LHCN-M2 (cell line): ENCODE results near the gene SPRYD7. TPM values are rescaled to one million over a fixed set of nuclear protein-coding genes. Genes with fewer than 3 reads are reported as not detected.
"Not testable (repeated sequence)": the region's sequence is repeated elsewhere in the genome, so short reads cannot be mapped to it uniquely, and the experiment has no call there.

Experiments
- DNase-seq: peaks from one replicate; pipeline ENCODE4 v3.0.0-alpha.2; 2012; ENCODE audit warnings: low read depth
- total RNA-seq: library from RNA; depleted of rRNA; stranded (reverse); fragments of >200 nt; gene quantifications from 2 replicates; pipeline ENCODE4 v1.2.3, GENCODE V29; 2014

SPRYD7 gene
- total RNA-seq, 1 experiment from 2014 or later, result 16.9 TPM

GRCh38 chr13:49933511-49933910 is 2.6 kb downstream of the SPRYD7 start:
- peak; percentile 31 for DNase-seq

GRCh38 chr13:49932868-49933267 is 3.3 kb downstream of the SPRYD7 start:
- DNase-seq, result no peak

- DNase-seq, result no peak
Observed at GRCh38 chr13:49932066-49932465, 4.1 kb downstream of the SPRYD7 start.

GRCh38 chr13:49927755-49928154 is 8.4 kb downstream of the SPRYD7 start:
- peak; percentile 71 for DNase-seq

- DNase-seq, result no peak
Observed at GRCh38 chr13:49925881-49926418, 10.2 kb downstream of the SPRYD7 start.

- DNase-seq, result no peak
Observed at GRCh38 chr13:49922301-49922700, 13.8 kb downstream of the SPRYD7 start.

- DNase-seq, result not testable (repeated sequence)
Observed at GRCh38 chr13:49920969-49921368, 15.2 kb downstream of the SPRYD7 start.

- not testable (repeated sequence) for DNase-seq
Observed at GRCh38 chr13:49918106-49918505, 18.0 kb downstream of the SPRYD7 start.

- DNase-seq, result no peak
Observed at GRCh38 chr13:49914947-49915346, 21.2 kb downstream of the SPRYD7 start.

GRCh38 chr13:49908637-49909036 is 27.5 kb downstream of the SPRYD7 start:
- no peak for DNase-seq

GRCh38 chr13:49904729-49905456 is 31.2 kb downstream of the SPRYD7 start:
- DNase-seq, result no peak

GRCh38 chr13:49898792-49899191 is 37.3 kb downstream of the SPRYD7 start:
- DNase-seq, result no peak

GRCh38 chr13:49897713-49898112 is 38.4 kb downstream of the SPRYD7 start:
- DNase-seq, result no peak

- no peak for DNase-seq
Observed at GRCh38 chr13:49895826-49896225, 40.3 kb downstream of the SPRYD7 start.

GRCh38 chr13:49893591-49893990 is 42.5 kb downstream of the SPRYD7 start:
- no peak for DNase-seq

- no peak for DNase-seq
Observed at GRCh38 chr13:49890376-49890775, 45.8 kb downstream of the SPRYD7 start.

- no peak for DNase-seq
Observed at GRCh38 chr13:49878682-49879081, 57.5 kb downstream of the SPRYD7 start.

- peak; percentile 47 for DNase-seq
Observed at GRCh38 chr13:49877629-49878218, 58.4 kb downstream of the SPRYD7 start.

- DNase-seq, result no peak
Observed at GRCh38 chr13:49874430-49874829, 61.7 kb downstream of the SPRYD7 start.

GRCh38 chr13:49869519-49869918 is 66.6 kb downstream of the SPRYD7 start:
- peak; percentile 37 for DNase-seq

- DNase-seq, result no peak
Observed at GRCh38 chr13:49867834-49868233, 68.3 kb downstream of the SPRYD7 start.

GRCh38 chr13:49865218-49865617 is 70.9 kb downstream of the SPRYD7 start:
- no peak for DNase-seq

- DNase-seq, result no peak
Observed at GRCh38 chr13:49864509-49864908, 71.6 kb downstream of the SPRYD7 start.
